ENCODE results near the gene HES3.

Gene HES3

GRCh38 chr1:6205849-6206519, 38.0 kb upstream of the HES3 start, which contains the start of gene RNF207:
Gene RNF207 (plus strand): TSS chr1:6206119. CDS start chr1:6206536, 417 bp downstream.
- Histone ChIP-seq H3K9me2 (replicated peaks; ENCODE audit: control insufficient read depth, low read length) (no peaks in the 10 kb centered on the region), H3K4me2 (ENCODE audit: low read length) (peak within 1 kb of the TSS; percentile 39), H3K27ac (ENCODE audit: low read depth, low read length) (no peak within 1 kb of the TSS), H3K4me1 (ENCODE audit: control insufficient read depth, low read length) (peaks cover 13% of the 10 kb centered on the region), H3K79me2 (ENCODE audit: control insufficient read depth, low read length) (no peaks in the 10 kb centered on the region), H3K36me3 (ENCODE audit: control insufficient read depth, low read length) (no peaks in the 10 kb centered on the region), H3F3A (ENCODE audit: control insufficient read depth, insufficient read depth) (no peaks in the 10 kb centered on the region), H3K27me3 (ENCODE audit: control insufficient read depth, low read length) (peaks cover 30% of the 10 kb centered on the region), H3K9me3 (ENCODE audit: control insufficient read depth, insufficient read depth, low read length) (no peaks in the 10 kb centered on the region), H3K4me3 (ENCODE audit: low read length) (no peak within 1 kb of the TSS; the same call in 1 of the 2 replicates), H4K20me1 (ENCODE audit: control insufficient read depth, insufficient read depth, low read depth, low read length) (no peaks in the 10 kb centered on the region)
- TF ChIP-seq CTCF (IDR thresholded peaks at IDR 0.05; ENCODE audit: low read depth, low read length, poor library complexity, severe bottlenecking) = no peak
- TF ChIP-seq EZH2phosphoT487 (IDR thresholded peaks at IDR 0.05; ENCODE audit: borderline replicate concordance, low read length) = no peak

- Histone ChIP-seq H4K20me1 (ENCODE audit: control insufficient read depth, insufficient read depth, low read depth, low read length) (no peaks in the 10 kb centered on the region), H3K27ac (ENCODE audit: low read depth, low read length) (no peak overlapping the region), H3K79me2 (ENCODE audit: control insufficient read depth, low read length) (no peaks in the 10 kb centered on the region), H3K9me3 (ENCODE audit: control insufficient read depth, insufficient read depth, low read length) (no peaks in the 10 kb centered on the region), H3K27me3 (ENCODE audit: control insufficient read depth, low read length) (peaks cover 30% of the 10 kb centered on the region), H3K4me2 (ENCODE audit: low read length) (no peak overlapping the region), H3K4me3 (ENCODE audit: low read length) (no peak overlapping the region), H3K9me2 (replicated peaks; ENCODE audit: control insufficient read depth, low read length) (no peaks in the 10 kb centered on the region), H3F3A (ENCODE audit: control insufficient read depth, insufficient read depth) (no peaks in the 10 kb centered on the region), H3K36me3 (ENCODE audit: control insufficient read depth, low read length) (no peaks in the 10 kb centered on the region), H3K4me1 (ENCODE audit: control insufficient read depth, low read length) (peaks cover 12% of the 10 kb centered on the region)
- TF ChIP-seq EZH2phosphoT487 (IDR thresholded peaks at IDR 0.05; ENCODE audit: borderline replicate concordance, low read length) (0 out of 2 replicates have a peak, but pooled peaks have one; percentile 23), CTCF (IDR thresholded peaks at IDR 0.05; ENCODE audit: low read depth, low read length, poor library complexity, severe bottlenecking) (no peak)
Observed at GRCh38 chr1:6206520-6206855, 37.5 kb upstream of the HES3 start.

- no peaks in the 10 kb centered on the region for H3F3A ChIP-seq (ENCODE audit: control insufficient read depth, insufficient read depth)
- no peak overlapping the region for H3K4me2 ChIP-seq (ENCODE audit: low read length)
Observed at GRCh38 chr1:6207075-6207885, 36.7 kb upstream of the HES3 start.

More at GRCh38 chr1:6207075-6207885, 36.7 kb upstream of the HES3 start:
- H4K20me1 ChIP-seq (ENCODE audit: control insufficient read depth, insufficient read depth, low read depth, low read length) = no peaks in the 10 kb centered on the region
- H3K9me2 ChIP-seq (replicated peaks; ENCODE audit: control insufficient read depth, low read length) = no peaks in the 10 kb centered on the region
- H3K4me1 ChIP-seq (ENCODE audit: control insufficient read depth, low read length) = peaks cover 15% of the 10 kb centered on the region
- H3K4me3 ChIP-seq (ENCODE audit: low read length) = no peak overlapping the region
- no peaks in the 10 kb centered on the region for H3K9me3 ChIP-seq (ENCODE audit: control insufficient read depth, insufficient read depth, low read length)
- H3K36me3 ChIP-seq (ENCODE audit: control insufficient read depth, low read length) = no peaks in the 10 kb centered on the region
- H3K27me3 ChIP-seq (ENCODE audit: control insufficient read depth, low read length) = peaks cover 32% of the 10 kb centered on the region
- H3K79me2 ChIP-seq (ENCODE audit: control insufficient read depth, low read length) = no peaks in the 10 kb centered on the region
- H3K27ac ChIP-seq (ENCODE audit: low read depth, low read length) = no peak overlapping the region
- no peak for TF ChIP-seq EZH2phosphoT487 (IDR thresholded peaks at IDR 0.05; ENCODE audit: borderline replicate concordance, low read length)
- TF ChIP-seq CTCF (IDR thresholded peaks at IDR 0.05; ENCODE audit: low read depth, low read length, poor library complexity, severe bottlenecking) = no peak

Measured in DOHH2 (cell line).